ENCODE results near the gene HOXB3. TPM values are rescaled to one million over a fixed set of nuclear protein-coding genes. Genes with fewer than 3 reads are reported as not detected.
A peak's percentile ranks its signal among the peaks of the same experiment; 100 is the strongest.

HOXB3 gene
- total RNA-seq, 4 donors from 2014 or later, result 2.5 to 11.1 (median 5.8) TPM

DNA sequence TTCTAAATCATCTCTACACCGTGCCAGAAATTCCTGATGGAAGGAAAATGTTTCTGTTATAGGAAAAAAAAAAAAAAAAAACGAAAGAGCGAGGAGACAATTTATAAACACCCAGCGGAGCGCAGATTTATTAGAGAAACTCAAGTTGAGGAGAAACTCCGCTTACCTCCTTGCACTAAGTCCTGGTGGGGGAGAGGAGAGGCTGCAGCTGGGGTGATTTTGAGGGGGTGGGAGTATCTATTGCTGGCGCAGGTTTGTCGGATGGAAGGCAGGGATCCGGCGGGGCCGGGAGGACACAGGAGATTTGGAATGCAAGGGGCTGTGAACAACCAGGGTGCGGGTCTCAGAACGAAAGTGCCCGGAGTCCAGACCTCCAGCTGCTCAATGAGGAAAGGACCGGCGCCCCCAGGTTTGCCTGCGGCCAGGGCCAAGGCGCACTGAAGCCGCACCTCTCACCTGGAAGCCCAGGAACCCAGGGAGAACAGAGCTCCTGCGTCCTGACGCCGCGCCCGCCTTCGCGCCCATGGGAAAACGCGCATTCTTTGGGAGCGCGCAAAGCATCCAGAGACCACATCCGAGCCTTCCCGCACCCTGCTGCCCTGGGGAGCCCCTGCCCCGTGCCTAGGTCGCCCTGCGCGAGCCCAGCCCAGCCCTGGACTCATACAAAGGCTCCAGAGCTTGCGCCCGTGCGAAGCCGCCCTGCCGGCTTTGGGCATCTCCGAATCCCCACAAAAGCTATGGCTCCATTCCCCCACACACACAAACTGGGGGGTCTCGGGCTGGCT lies 27.6 kb upstream of the HOXB3 start:
- H3K4me3 ChIP-seq, result no peak overlapping the region

DNA sequence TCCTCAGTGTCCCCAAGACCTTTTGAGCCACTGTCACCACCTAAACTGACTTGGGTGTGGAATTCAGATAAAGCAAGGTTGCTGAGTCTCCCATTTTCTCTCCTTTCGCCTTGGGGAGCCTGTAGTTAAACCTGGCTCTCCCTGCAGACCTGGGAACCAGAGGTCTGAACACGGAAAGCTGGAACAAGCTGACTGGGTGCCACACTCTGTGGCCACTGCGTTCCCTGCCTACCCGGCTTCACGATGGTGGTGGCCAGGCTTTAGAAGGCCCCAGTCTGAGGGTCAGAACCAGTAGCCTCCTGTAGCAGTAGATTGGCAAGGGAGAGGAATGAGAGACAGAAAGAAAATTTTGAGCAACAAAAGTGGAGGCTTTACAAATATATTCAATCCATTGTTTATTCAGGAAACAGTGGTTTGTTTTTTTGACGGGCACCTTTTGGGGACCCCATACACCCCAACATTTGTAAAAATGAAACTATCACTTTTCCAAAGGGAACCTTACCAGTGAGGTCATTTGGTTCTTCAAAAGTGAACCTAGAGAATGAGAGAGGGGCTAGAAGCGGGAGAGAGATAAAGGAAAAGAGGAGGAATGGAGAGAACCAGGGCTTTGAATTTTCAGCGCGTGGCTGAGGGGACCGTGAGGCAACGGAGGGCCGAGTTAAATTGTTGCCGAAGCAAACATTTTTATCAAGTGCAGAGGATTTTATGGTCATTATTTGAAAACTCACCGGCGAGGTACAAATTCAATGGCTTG lies 26.9 kb upstream of the HOXB3 start:
- no peak for DNase-seq

More for the DNA sequence above, 27.6 kb upstream of the HOXB3 start:
- Histone ChIP-seq H3K36me3 (no peaks in the 10 kb centered on the region), H3K27me3 (peaks cover 47 to 100% (median 76%) of the 10 kb centered on the region in 4 donors), H3K27ac (no peak overlapping the region), H3K9me3 (no peaks in the 10 kb centered on the region), H3K4me1 (peaks cover 10 to 36% (median 15%) of the 10 kb centered on the region in 3 donors)
- no peak for TF ChIP-seq POLR2A (IDR thresholded peaks at IDR 0.05)
- TF ChIP-seq, protein P1, sequence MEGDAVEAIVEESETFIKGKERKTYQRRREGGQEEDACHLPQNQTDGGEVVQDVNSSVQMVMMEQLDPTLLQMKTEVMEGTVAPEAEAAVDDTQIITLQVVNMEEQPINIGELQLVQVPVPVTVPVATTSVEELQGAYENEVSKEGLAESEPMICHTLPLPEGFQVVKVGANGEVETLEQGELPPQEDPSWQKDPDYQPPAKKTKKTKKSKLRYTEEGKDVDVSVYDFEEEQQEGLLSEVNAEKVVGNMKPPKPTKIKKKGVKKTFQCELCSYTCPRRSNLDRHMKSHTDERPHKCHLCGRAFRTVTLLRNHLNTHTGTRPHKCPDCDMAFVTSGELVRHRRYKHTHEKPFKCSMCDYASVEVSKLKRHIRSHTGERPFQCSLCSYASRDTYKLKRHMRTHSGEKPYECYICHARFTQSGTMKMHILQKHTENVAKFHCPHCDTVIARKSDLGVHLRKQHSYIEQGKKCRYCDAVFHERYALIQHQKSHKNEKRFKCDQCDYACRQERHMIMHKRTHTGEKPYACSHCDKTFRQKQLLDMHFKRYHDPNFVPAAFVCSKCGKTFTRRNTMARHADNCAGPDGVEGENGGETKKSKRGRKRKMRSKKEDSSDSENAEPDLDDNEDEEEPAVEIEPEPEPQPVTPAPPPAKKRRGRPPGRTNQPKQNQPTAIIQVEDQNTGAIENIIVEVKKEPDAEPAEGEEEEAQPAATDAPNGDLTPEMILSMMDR (IDR thresholded peaks at IDR 0.05), result no peak
- DNase-seq, result no peak
- WGBS, 2 donors, result 10 to 18% methylated on average over 14 to 27 of the region's 43 CpGs
- intact Hi-C loops (cut with DNase I), result no loop called here

DNA sequence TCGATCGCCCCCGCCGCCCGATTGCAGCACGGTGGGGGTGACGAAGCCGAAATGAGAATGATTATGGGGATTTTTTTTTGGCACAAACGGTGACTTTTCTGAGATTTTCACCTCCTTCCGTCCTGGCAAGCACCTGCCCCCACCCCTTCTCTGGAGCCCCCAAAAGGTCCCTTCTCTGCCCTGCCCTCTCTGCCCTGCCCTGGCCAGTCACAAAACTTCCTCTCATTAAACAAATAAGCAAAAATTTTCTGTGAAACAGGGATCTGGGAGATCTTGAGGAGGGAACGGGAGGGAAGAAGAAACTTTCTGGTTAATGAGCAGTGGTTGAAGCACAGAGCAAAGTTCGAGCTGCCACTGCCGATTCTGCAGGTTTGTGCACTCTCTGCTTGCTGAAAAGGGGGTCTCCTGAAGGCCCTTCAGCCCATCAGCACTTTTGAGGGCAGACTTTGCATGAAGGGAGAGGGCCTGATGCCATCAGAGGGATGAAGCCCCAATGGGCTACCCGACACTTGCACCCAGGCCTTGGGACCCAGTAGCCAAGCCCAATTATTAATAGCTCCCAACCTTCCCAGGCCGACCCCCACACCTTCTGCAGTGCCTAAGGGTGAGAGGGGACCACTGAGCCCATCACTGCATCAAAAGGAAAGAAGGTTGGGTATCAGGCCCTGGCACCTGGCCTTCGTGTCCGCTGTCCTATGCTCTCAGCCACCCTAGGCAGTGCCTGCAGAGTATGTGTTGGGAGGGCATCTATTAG lies 26.1 kb upstream of the HOXB3 start:
- peaks cover 61 to 100% (median 80%) of the 10 kb centered on the region in 4 donors for H3K27me3 ChIP-seq
- intact Hi-C loops (cut with DNase I), result no loop called here
- peaks cover 13 to 51% (median 30%) of the 10 kb centered on the region in 3 donors for H3K4me1 ChIP-seq
- no peak overlapping the region for H3K27ac ChIP-seq
- H3K4me3 ChIP-seq, result no peak overlapping the region
- no peaks in the 10 kb centered on the region for H3K9me3 ChIP-seq
- DNase-seq, result no peak
- H3K36me3 ChIP-seq, result no peaks in the 10 kb centered on the region
- TF ChIP-seq POLR2A (IDR thresholded peaks at IDR 0.05), result no peak
- TF ChIP-seq, protein P1 (IDR thresholded peaks at IDR 0.05), result no peak
- 14 to 15% methylated on average over 10 to 16 of the region's 17 CpGs for WGBS, 2 donors

More for the DNA sequence above, 26.9 kb upstream of the HOXB3 start:
- H3K4me1 ChIP-seq, result peaks cover 13 to 43% (median 22%) of the 10 kb centered on the region in 3 donors
- intact Hi-C loops (cut with DNase I), result no loop called here
- peaks cover 55 to 100% (median 81%) of the 10 kb centered on the region in 4 donors for H3K27me3 ChIP-seq
- H3K36me3 ChIP-seq, result no peaks in the 10 kb centered on the region
- H3K9me3 ChIP-seq, result no peaks in the 10 kb centered on the region
- no peak overlapping the region for H3K4me3 ChIP-seq
- H3K27ac ChIP-seq, result no peak overlapping the region
- 18 to 19% methylated on average over 15 of the region's 15 CpGs for WGBS, 2 donors
- no peak for TF ChIP-seq POLR2A (IDR thresholded peaks at IDR 0.05)
- TF ChIP-seq, protein P1 (IDR thresholded peaks at IDR 0.05), result no peak

DNA sequence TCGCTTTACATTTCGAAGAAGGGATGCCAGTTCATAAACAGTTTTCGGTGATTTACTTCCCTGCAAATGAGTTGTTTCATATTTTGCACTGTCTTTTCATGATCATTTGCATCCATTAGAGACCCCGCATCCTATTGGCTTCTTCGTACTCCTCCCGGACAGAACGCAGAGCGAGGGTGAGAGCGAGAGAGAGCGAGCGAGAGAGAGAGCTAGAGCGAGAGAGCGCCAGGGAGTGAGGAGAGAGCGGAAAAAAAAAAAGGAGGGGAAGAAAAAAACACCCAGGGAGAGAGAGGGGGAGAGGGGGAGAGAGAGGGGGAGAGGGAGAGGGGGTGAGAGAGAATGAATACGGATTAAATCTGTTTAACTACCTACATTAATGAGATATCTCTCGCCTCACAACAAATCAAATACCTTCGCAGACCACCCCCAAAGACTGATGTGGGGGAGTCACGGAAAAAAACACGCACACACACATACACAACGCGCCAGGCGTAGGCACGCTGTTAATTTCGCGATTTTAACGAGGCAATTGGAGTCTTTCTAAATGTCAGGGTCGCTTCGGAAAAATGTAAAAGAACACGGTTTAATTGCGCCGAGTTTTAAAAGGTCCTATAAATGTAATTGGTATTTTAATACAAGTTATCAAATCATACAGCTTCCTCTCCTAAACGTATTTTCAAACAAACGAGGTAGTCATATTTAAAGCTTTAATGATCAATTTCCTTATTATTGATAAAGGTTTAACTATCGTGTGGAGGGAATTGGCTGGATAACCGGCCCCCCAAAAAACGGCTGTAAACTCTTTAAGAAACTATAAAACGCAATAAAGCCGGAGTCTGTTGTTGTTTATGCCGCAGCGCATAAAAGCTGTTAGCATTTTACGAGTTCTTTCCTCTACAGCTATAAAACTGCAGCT lies 25.3 kb upstream of the HOXB3 start, which contains the start of gene HOXB8:
Gene HOXB8, minus strand, starts transcription at position 246 of the 916 bp plus-strand sequence. CDS start 588 bp downstream, outside the sequence.
- H3K4me3 ChIP-seq, result peak within 1 kb of the TSS in 1 of 4 donors; percentile 40
- DNase-seq, result no peak
- H3K27ac ChIP-seq, result no peak within 1 kb of the TSS
- peaks cover 13 to 59% (median 37%) of the 10 kb centered on the region in 3 donors for H3K4me1 ChIP-seq
- H3K9me3 ChIP-seq, result no peaks in the 10 kb centered on the region
- H3K27me3 ChIP-seq, result peaks cover 57 to 100% (median 85%) of the 10 kb centered on the region in 4 donors
- no peaks in the 10 kb centered on the region for H3K36me3 ChIP-seq
- TF ChIP-seq POLR2A (IDR thresholded peaks at IDR 0.05), result no peak
- intact Hi-C loops (cut with DNase I), result no loop called here
- 17 to 30% methylated on average over 39 to 40 of the region's 41 CpGs for WGBS, 2 donors
